Activated naive CD4-positive, alpha-beta T cell treated with anti-CD3 and anti-CD28 coated beads, Interleukin-2, amount 50 U/mL, for 24 hours (primary cell): ENCODE data around the gene LCA5.
"Not testable (repeated sequence)": the region's sequence is repeated elsewhere in the genome, so short reads cannot be mapped to it uniquely, and the experiment has no call there.

Experiments
- H3K27ac Mint-ChIP-seq: one replicate; pipeline ENCODE4 v1.8.0; 2021; ENCODE audit warnings: mild to moderate bottlenecking, mixed read lengths
- H3K27me3 Mint-ChIP-seq: one replicate; pipeline ENCODE4 v1.8.0; 2021; ENCODE audit warnings: mixed read lengths
- H3K36me3 Mint-ChIP-seq: one replicate; pipeline ENCODE4 v1.8.0; 2021; ENCODE audit warnings: mixed read lengths
- H3K4me1 Mint-ChIP-seq: one replicate; pipeline ENCODE4 v1.8.0; 2021; ENCODE audit warnings: mixed read lengths
- H3K4me3 Mint-ChIP-seq: one replicate; pipeline ENCODE4 v1.8.0; 2021; ENCODE audit warnings: mild to moderate bottlenecking, mixed read lengths
- H3K9me3 Mint-ChIP-seq: one replicate; pipeline ENCODE4 v1.8.0; 2021; ENCODE audit warnings: mixed read lengths

The LCA5 gene

GRCh38 chr6:79536954-79537747 lies at the start of gene LCA5:
LCA5 (minus strand) TSS chr6:79537430; CDS start chr6:79518894, 18,536 bp downstream.
- H3K4me3 Mint-ChIP-seq, result no peak within 1 kb of the TSS
- no peaks in the 10 kb centered on the region for H3K4me1 Mint-ChIP-seq
- H3K9me3 Mint-ChIP-seq, result no peaks in the 10 kb centered on the region
- peaks cover 7% of the 10 kb centered on the region for H3K27me3 Mint-ChIP-seq
- H3K36me3 Mint-ChIP-seq, result no peaks in the 10 kb centered on the region
- no peak within 1 kb of the TSS for H3K27ac Mint-ChIP-seq

- no peak overlapping the region for H3K4me3 Mint-ChIP-seq
- H3K36me3 Mint-ChIP-seq, result no peaks in the 10 kb centered on the region
- H3K27me3 Mint-ChIP-seq, result peaks cover 2% of the 10 kb centered on the region
- no peaks in the 10 kb centered on the region for H3K4me1 Mint-ChIP-seq
- no peaks in the 10 kb centered on the region for H3K9me3 Mint-ChIP-seq
- H3K27ac Mint-ChIP-seq, result no peak overlapping the region
Observed at GRCh38 chr6:79586548-79586947, 49.3 kb upstream of the LCA5 start.

GRCh38 chr6:79584332-79584731 lies 47.1 kb upstream of the LCA5 start:
- Mint-ChIP-seq H3K27me3 (peaks cover 2% of the 10 kb centered on the region), H3K4me1 (no peaks in the 10 kb centered on the region), H3K9me3 (peaks cover 7% of the 10 kb centered on the region), H3K27ac (no peak overlapping the region), H3K36me3 (no peaks in the 10 kb centered on the region), H3K4me3 (no peak overlapping the region)

GRCh38 chr6:79577926-79578325 lies 40.7 kb upstream of the LCA5 start:
- not testable (repeated sequence) for H3K4me3 Mint-ChIP-seq, H3K27me3 Mint-ChIP-seq

GRCh38 chr6:79574630-79575225 lies 37.5 kb upstream of the LCA5 start:
- H3K27me3 Mint-ChIP-seq, result peaks cover 5% of the 10 kb centered on the region
- no peaks in the 10 kb centered on the region for H3K9me3 Mint-ChIP-seq
- no peaks in the 10 kb centered on the region for H3K36me3 Mint-ChIP-seq

More at GRCh38 chr6:79577926-79578325, 40.7 kb upstream of the LCA5 start:
- not testable (repeated sequence) for H3K4me1 Mint-ChIP-seq, H3K9me3 Mint-ChIP-seq, H3K27ac Mint-ChIP-seq, H3K36me3 Mint-ChIP-seq

GRCh38 chr6:79574174-79574573 lies 36.9 kb upstream of the LCA5 start:
- Mint-ChIP-seq H3K9me3 (no peaks in the 10 kb centered on the region), H3K27me3 (peaks cover 5% of the 10 kb centered on the region), H3K4me1 (no peaks in the 10 kb centered on the region)

More at GRCh38 chr6:79574630-79575225, 37.5 kb upstream of the LCA5 start:
- Mint-ChIP-seq H3K4me1 (no peaks in the 10 kb centered on the region), H3K4me3 (no peak overlapping the region), H3K27ac (no peak overlapping the region)

GRCh38 chr6:79571030-79571367 lies 33.8 kb upstream of the LCA5 start:
- no peak overlapping the region for H3K27ac Mint-ChIP-seq
- no peaks in the 10 kb centered on the region for H3K4me1 Mint-ChIP-seq
- no peaks in the 10 kb centered on the region for H3K36me3 Mint-ChIP-seq
- no peak overlapping the region for H3K4me3 Mint-ChIP-seq
- peaks cover 4% of the 10 kb centered on the region for H3K27me3 Mint-ChIP-seq
- no peaks in the 10 kb centered on the region for H3K9me3 Mint-ChIP-seq

More at GRCh38 chr6:79574174-79574573, 36.9 kb upstream of the LCA5 start:
- no peaks in the 10 kb centered on the region for H3K36me3 Mint-ChIP-seq
- no peak overlapping the region for H3K27ac Mint-ChIP-seq
- no peak overlapping the region for H3K4me3 Mint-ChIP-seq

- Mint-ChIP-seq H3K9me3 (no peaks in the 10 kb centered on the region), H3K27me3 (peaks cover 4% of the 10 kb centered on the region), H3K4me1 (no peaks in the 10 kb centered on the region), H3K36me3 (no peaks in the 10 kb centered on the region), H3K4me3 (no peak overlapping the region), H3K27ac (no peak overlapping the region)
Observed at GRCh38 chr6:79570129-79571029, 33.1 kb upstream of the LCA5 start.

- H3K9me3 Mint-ChIP-seq, result no peaks in the 10 kb centered on the region
- H3K4me3 Mint-ChIP-seq, result no peak overlapping the region
- H3K27me3 Mint-ChIP-seq, result peaks cover 2% of the 10 kb centered on the region
- H3K4me1 Mint-ChIP-seq, result no peaks in the 10 kb centered on the region
- H3K36me3 Mint-ChIP-seq, result no peaks in the 10 kb centered on the region
- no peak overlapping the region for H3K27ac Mint-ChIP-seq
Observed at GRCh38 chr6:79568996-79569395, 31.8 kb upstream of the LCA5 start.

- H3K9me3 Mint-ChIP-seq, result no peaks in the 10 kb centered on the region
- no peak overlapping the region for H3K27ac Mint-ChIP-seq
- no peaks in the 10 kb centered on the region for H3K36me3 Mint-ChIP-seq
- H3K4me3 Mint-ChIP-seq, result no peak overlapping the region
- H3K4me1 Mint-ChIP-seq, result no peaks in the 10 kb centered on the region
- peaks cover 1% of the 10 kb centered on the region for H3K27me3 Mint-ChIP-seq
Observed at GRCh38 chr6:79564636-79565035, 27.4 kb upstream of the LCA5 start.

- no peak overlapping the region for H3K27ac Mint-ChIP-seq
- no peaks in the 10 kb centered on the region for H3K4me1 Mint-ChIP-seq
- H3K4me3 Mint-ChIP-seq, result no peak overlapping the region
- no peaks in the 10 kb centered on the region for H3K36me3 Mint-ChIP-seq
- H3K9me3 Mint-ChIP-seq, result no peaks in the 10 kb centered on the region
- H3K27me3 Mint-ChIP-seq, result peaks cover 1% of the 10 kb centered on the region
Observed at GRCh38 chr6:79559706-79560105, 22.5 kb upstream of the LCA5 start.

GRCh38 chr6:79557673-79558467 lies 20.6 kb upstream of the LCA5 start:
- Mint-ChIP-seq H3K4me3 (no peak overlapping the region), H3K36me3 (no peaks in the 10 kb centered on the region), H3K9me3 (no peaks in the 10 kb centered on the region), H3K4me1 (no peaks in the 10 kb centered on the region), H3K27me3 (no peaks in the 10 kb centered on the region), H3K27ac (no peak overlapping the region)

GRCh38 chr6:79554305-79554704 lies 17.1 kb upstream of the LCA5 start:
- Mint-ChIP-seq H3K9me3 (no peaks in the 10 kb centered on the region), H3K27me3 (no peaks in the 10 kb centered on the region), H3K27ac (no peak overlapping the region), H3K4me3 (no peak overlapping the region), H3K36me3 (no peaks in the 10 kb centered on the region), H3K4me1 (no peaks in the 10 kb centered on the region)

GRCh38 chr6:79551401-79551800 lies 14.2 kb upstream of the LCA5 start:
- Mint-ChIP-seq H3K27me3 (no peaks in the 10 kb centered on the region), H3K9me3 (no peaks in the 10 kb centered on the region), H3K27ac (no peak overlapping the region), H3K36me3 (no peaks in the 10 kb centered on the region), H3K4me3 (no peak overlapping the region), H3K4me1 (no peaks in the 10 kb centered on the region)

- Mint-ChIP-seq H3K27me3 (no peaks in the 10 kb centered on the region), H3K27ac (no peak overlapping the region), H3K36me3 (no peaks in the 10 kb centered on the region), H3K4me1 (no peaks in the 10 kb centered on the region), H3K9me3 (no peaks in the 10 kb centered on the region), H3K4me3 (no peak overlapping the region)
Observed at GRCh38 chr6:79548304-79548703, 11.1 kb upstream of the LCA5 start.
